ENCODE measurements around the gene SLC34A1. TPM values are rescaled to one million over a fixed set of nuclear protein-coding genes. Genes with fewer than 3 reads are reported as not detected.
"Not testable (repeated sequence)": the region's sequence is repeated elsewhere in the genome, so short reads cannot be mapped to it uniquely, and the experiment has no call there.

Gene SLC34A1
- total and polyA plus RNA-seq, 2 donors (not counting 1 experiment from before 2014, with no cell fraction given), result 0.06 TPM; not detected in 1

- WGBS (ENCODE audit: insufficient coverage), result 94% methylated on average over 21 of the region's 22 CpGs
- ChIA-PET POLR2A (no interaction called here), CTCF (interaction anchor here (0.7 kb wide), 1 partner anchor 28 kb away, joined by 4 read pairs; no protein-coding TSS in a partner anchor)
- H3K27me3 ChIP-seq (replicated peaks in 1 of 4; ENCODE audit: control extremely low read depth in 1 of 4, control insufficient read depth in 3 of 4, insufficient read depth in 4 of 4, low read length in 3 of 4), result no peaks in the 10 kb centered on the region
- Mint-ChIP-seq H3K27ac (no peak overlapping the region), H3K4me1 (peaks cover 7% of the 10 kb centered on the region), H3K9me3 (ENCODE audit: insufficient read depth) (no peaks in the 10 kb centered on the region), H3K4me3 (no peak overlapping the region), H3K27me3 (no peaks in the 10 kb centered on the region)
- H3K27ac ChIP-seq (ENCODE audit: low read length in 2 of 2), result no peak overlapping the region
- intact Hi-C loops (cut with micrococcal nuclease), result no loop called here
- H3K79me2 ChIP-seq (ENCODE audit: control insufficient read depth, insufficient read depth, low read length), result peaks cover 62% of the 10 kb centered on the region
- peaks cover 61% of the 10 kb centered on the region for H4K20me1 ChIP-seq (ENCODE audit: control insufficient read depth, insufficient read depth, low read length, poor library complexity, severe bottlenecking)
- H3K9ac ChIP-seq (ENCODE audit: low read length), result no peak overlapping the region
- no peak overlapping the region for H3K4me3 ChIP-seq (ENCODE audit: control extremely low read depth in 1 of 5, extremely low read depth in 1 of 5, insufficient read depth in 1 of 5, low read depth in 2 of 5, low read length in 4 of 5)
- no peak overlapping the region for H3K4me2 ChIP-seq (replicated peaks; ENCODE audit: low read depth, low read length, poor library complexity, severe bottlenecking)
- ATAC-seq (ENCODE audit: low read depth) (no peak), DNase-seq (no peak)
- no peak for TF ChIP-seq EZH2 (IDR thresholded peaks at IDR 0.05; ENCODE audit: borderline replicate concordance, insufficient read depth, low read depth, low read length, poor library complexity, severe bottlenecking)
- TF ChIP-seq CTCF (IDR thresholded peaks at IDR 0.05), result no peak
- no peak overlapping the region for H2AFZ ChIP-seq (ENCODE audit: insufficient read depth, low read depth, low read length, poor library complexity, severe bottlenecking)
- H3K9me3 ChIP-seq (ENCODE audit: control extremely low read depth in 1 of 3, control insufficient read depth in 2 of 3, insufficient read depth in 1 of 3, low read length in 2 of 3), result no peaks in the 10 kb centered on the region
- peaks cover 0 to 79% of the 10 kb centered on the region in 2 experiments for H3K36me3 ChIP-seq (replicated peaks in 1 of 2; ENCODE audit: control extremely low read depth in 1 of 2, control insufficient read depth in 1 of 2, extremely low read depth in 1 of 2, insufficient read depth in 2 of 2, low read length in 1 of 2)
- H3K4me1 ChIP-seq (ENCODE audit: control insufficient read depth in 2 of 2, insufficient read depth in 2 of 2, low read length in 2 of 2), result peaks cover 0 to 5% of the 10 kb centered on the region in 2 donors
These were observed 45.8 kb upstream of the SLC34A1 start for GRCh38 chr5:177338251-177339106.

DNA sequence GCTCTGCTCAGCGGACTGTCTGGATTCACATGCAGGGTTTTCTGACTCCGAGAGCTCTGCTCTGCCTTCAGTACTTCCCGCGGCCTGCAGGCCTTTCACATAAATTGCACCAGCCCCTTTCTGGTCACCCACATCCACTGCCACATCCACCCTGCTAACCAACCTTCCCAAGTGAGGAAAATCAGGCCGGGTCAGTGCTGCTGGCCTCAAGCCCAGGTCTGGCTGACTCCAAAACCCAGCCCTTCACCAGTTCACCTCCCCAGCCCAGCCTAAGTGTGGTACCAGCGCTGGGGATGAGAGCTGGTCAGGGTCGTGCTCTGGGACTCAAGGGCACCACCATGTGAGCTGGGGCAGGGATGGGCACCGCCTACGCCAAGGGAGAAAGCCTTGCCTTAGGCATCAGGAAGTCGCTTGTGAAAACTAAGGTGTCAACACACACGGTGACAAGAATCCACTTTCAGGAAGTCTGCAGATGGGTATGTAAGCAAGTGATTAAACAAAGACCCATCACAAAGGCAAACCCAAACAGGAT, 45.1 kb upstream of the SLC34A1 start:
- POLR2A ChIA-PET, result no interaction called here
- intact Hi-C loops (cut with micrococcal nuclease), result no loop called here
- DNase-seq (no peak), ATAC-seq (ENCODE audit: low read depth) (no peak)
- TF ChIP-seq CTCF (IDR thresholded peaks at IDR 0.05), result no peak
- no peak for TF ChIP-seq EZH2 (IDR thresholded peaks at IDR 0.05; ENCODE audit: borderline replicate concordance, insufficient read depth, low read depth, low read length, poor library complexity, severe bottlenecking)
- H3K79me2 ChIP-seq (ENCODE audit: control insufficient read depth, insufficient read depth, low read length), result peaks cover 69% of the 10 kb centered on the region
- H3K9me3 Mint-ChIP-seq (ENCODE audit: insufficient read depth), result no peaks in the 10 kb centered on the region
- H3K9me3 ChIP-seq (ENCODE audit: control extremely low read depth in 1 of 3, control insufficient read depth in 2 of 3, insufficient read depth in 1 of 3, low read length in 2 of 3), result no peaks in the 10 kb centered on the region
- H3K4me1 ChIP-seq (ENCODE audit: control insufficient read depth in 2 of 2, insufficient read depth in 2 of 2, low read length in 2 of 2), result no peaks in the 10 kb centered on the region
- no peaks in the 10 kb centered on the region for H3K27me3 Mint-ChIP-seq
- H3K4me3 ChIP-seq (ENCODE audit: control extremely low read depth in 1 of 5, extremely low read depth in 1 of 5, insufficient read depth in 1 of 5, low read depth in 2 of 5, low read length in 4 of 5), result no peak overlapping the region
- no peak overlapping the region for H3K27ac ChIP-seq (ENCODE audit: low read length in 2 of 2)
- H2AFZ ChIP-seq (ENCODE audit: insufficient read depth, low read depth, low read length, poor library complexity, severe bottlenecking), result no peak overlapping the region
- no peaks in the 10 kb centered on the region for H3K27me3 ChIP-seq (replicated peaks in 1 of 4; ENCODE audit: control extremely low read depth in 1 of 4, control insufficient read depth in 3 of 4, insufficient read depth in 4 of 4, low read length in 3 of 4)
- CTCF ChIA-PET, result no interaction called here
- WGBS (ENCODE audit: insufficient coverage), result 90% methylated on average over 10 of the region's 11 CpGs
- H3K27ac Mint-ChIP-seq, result no peak overlapping the region
- H3K4me2 ChIP-seq (replicated peaks; ENCODE audit: low read depth, low read length, poor library complexity, severe bottlenecking), result no peak overlapping the region
- H3K9ac ChIP-seq (ENCODE audit: low read length), result no peak overlapping the region
- H3K4me1 Mint-ChIP-seq, result peaks cover 4% of the 10 kb centered on the region
- H3K36me3 ChIP-seq (replicated peaks in 1 of 2; ENCODE audit: control extremely low read depth in 1 of 2, control insufficient read depth in 1 of 2, extremely low read depth in 1 of 2, insufficient read depth in 2 of 2, low read length in 1 of 2), result peaks cover 0 to 73% of the 10 kb centered on the region in 2 experiments
- H3K4me3 Mint-ChIP-seq, result no peak overlapping the region
- peaks cover 66% of the 10 kb centered on the region for H4K20me1 ChIP-seq (ENCODE audit: control insufficient read depth, insufficient read depth, low read length, poor library complexity, severe bottlenecking)

DNA sequence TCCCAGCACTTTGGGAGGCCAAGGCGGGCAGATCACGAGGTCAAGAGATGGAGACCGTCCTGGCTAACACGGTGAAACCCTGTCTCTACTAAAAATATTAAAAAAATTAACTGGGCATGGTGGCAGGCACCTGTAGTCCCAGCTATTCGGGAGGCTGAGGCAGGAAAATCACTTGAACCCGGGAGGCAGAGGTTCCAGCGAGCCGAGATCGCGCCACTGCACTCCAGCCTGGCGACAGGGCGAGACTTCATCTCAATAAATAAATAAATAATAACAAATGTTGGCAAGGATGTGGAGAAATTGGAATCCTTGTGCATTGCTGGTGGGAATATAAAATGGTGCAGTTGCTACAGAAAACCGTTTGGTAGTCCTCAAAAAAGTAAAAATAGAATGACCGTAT, 41.2 kb upstream of the SLC34A1 start:
- H3K27ac Mint-ChIP-seq; H3K9me3 ChIP-seq (ENCODE audit: control extremely low read depth in 1 of 3, control insufficient read depth in 2 of 3, insufficient read depth in 1 of 3, low read length in 2 of 3); H2AFZ ChIP-seq (ENCODE audit: insufficient read depth, low read depth, low read length, poor library complexity, severe bottlenecking); H3K4me3 ChIP-seq (ENCODE audit: control extremely low read depth in 1 of 5, extremely low read depth in 1 of 5, insufficient read depth in 1 of 5, low read depth in 2 of 5, low read length in 4 of 5); H3K9ac ChIP-seq (ENCODE audit: low read length); intact Hi-C loops (cut with micrococcal nuclease); POLR2A ChIA-PET; ATAC-seq (ENCODE audit: low read depth); H3K4me3 Mint-ChIP-seq; H3K4me2 ChIP-seq (replicated peaks; ENCODE audit: low read depth, low read length, poor library complexity, severe bottlenecking); DNase-seq; H3K9me3 Mint-ChIP-seq (ENCODE audit: insufficient read depth); H3K4me1 ChIP-seq (ENCODE audit: control insufficient read depth in 2 of 2, insufficient read depth in 2 of 2, low read length in 2 of 2); H3K27me3 Mint-ChIP-seq; H3K27me3 ChIP-seq (replicated peaks in 1 of 4; ENCODE audit: control extremely low read depth in 1 of 4, control insufficient read depth in 3 of 4, insufficient read depth in 4 of 4, low read length in 3 of 4); H3K27ac ChIP-seq (ENCODE audit: low read length in 2 of 2): not testable (repeated sequence)
- WGBS (ENCODE audit: insufficient coverage), result 100% methylated on average over 1 of the region's 14 CpGs
- CTCF ChIA-PET, result interaction anchor here (1.2 kb wide), 1 partner anchor 26 kb away, joined by 3 read pairs; no protein-coding TSS in a partner anchor
- Histone ChIP-seq H3K36me3 (replicated peaks in 1 of 2; ENCODE audit: control extremely low read depth in 1 of 2, control insufficient read depth in 1 of 2, extremely low read depth in 1 of 2, insufficient read depth in 2 of 2, low read length in 1 of 2) (peaks cover 2 to 48% of the 10 kb centered on the region in 2 experiments), H3K79me2 (ENCODE audit: control insufficient read depth, insufficient read depth, low read length) (peaks cover 94% of the 10 kb centered on the region), H4K20me1 (ENCODE audit: control insufficient read depth, insufficient read depth, low read length, poor library complexity, severe bottlenecking) (peaks cover 56% of the 10 kb centered on the region)
- peaks cover 16% of the 10 kb centered on the region for H3K4me1 Mint-ChIP-seq
